ENCODE results near the gene TNNT1.
"Not testable (repeated sequence)": the region's sequence is repeated elsewhere in the genome, so short reads cannot be mapped to it uniquely, and the experiment has no call there.

The TNNT1 gene

GRCh38 chr19:55117663-55118391 is 31.2 kb downstream of the TNNT1 start:
- DNase-seq (ENCODE audit: low read depth in 1 of 2, low spot score in 1 of 2): peak; percentile 96 to 98
- TF ChIP-seq JUND (IDR thresholded peaks at IDR 0.05; ENCODE audit: low read depth): no peak
- in situ Hi-C loops (cut with HindIII; ENCODE audit: low pct_unique_long_range_greater_than_20kb, low sequenced_read_pairs): no loop called here

- DNase-seq (ENCODE audit: low read depth in 1 of 2, low spot score in 1 of 2): no peak
- in situ Hi-C loops (cut with HindIII; ENCODE audit: low pct_unique_long_range_greater_than_20kb, low sequenced_read_pairs): no loop called here
- no peak for TF ChIP-seq JUND (IDR thresholded peaks at IDR 0.05; ENCODE audit: low read depth)
Observed at GRCh38 chr19:55116859-55117662, 31.9 kb downstream of the TNNT1 start, which contains the start of gene PPP1R12C. Gene PPP1R12C (minus strand): TSS chr19:55117637. CDS start chr19:55117543, 94 bp downstream.

- in situ Hi-C loops (cut with HindIII; ENCODE audit: low pct_unique_long_range_greater_than_20kb, low sequenced_read_pairs): no loop called here
- peak in 1 of 2 experiments; percentile 38 for DNase-seq (ENCODE audit: low read depth in 1 of 2, low spot score in 1 of 2)
- no peak for TF ChIP-seq JUND (IDR thresholded peaks at IDR 0.05; ENCODE audit: low read depth)
Observed at GRCh38 chr19:55116232-55116858, 32.7 kb downstream of the TNNT1 start.

GRCh38 chr19:55115446-55116065 is 33.5 kb downstream of the TNNT1 start:
- in situ Hi-C loops (cut with HindIII; ENCODE audit: low pct_unique_long_range_greater_than_20kb, low sequenced_read_pairs): no loop called here
- no peak for TF ChIP-seq JUND (IDR thresholded peaks at IDR 0.05; ENCODE audit: low read depth)
- DNase-seq (ENCODE audit: low read depth in 1 of 2, low spot score in 1 of 2): no peak

GRCh38 chr19:55114566-55115145 is 34.4 kb downstream of the TNNT1 start:
- TF ChIP-seq JUND (IDR thresholded peaks at IDR 0.05; ENCODE audit: low read depth): no peak
- in situ Hi-C loops (cut with HindIII; ENCODE audit: low pct_unique_long_range_greater_than_20kb, low sequenced_read_pairs): no loop called here

GRCh38 chr19:55113570-55114039 is 35.4 kb downstream of the TNNT1 start:
- TF ChIP-seq JUND (IDR thresholded peaks at IDR 0.05; ENCODE audit: low read depth): no peak
- DNase-seq (ENCODE audit: low read depth in 1 of 2, low spot score in 1 of 2): no peak
- in situ Hi-C loops (cut with HindIII; ENCODE audit: low pct_unique_long_range_greater_than_20kb, low sequenced_read_pairs): no loop called here

More at GRCh38 chr19:55114566-55115145, 34.4 kb downstream of the TNNT1 start:
- DNase-seq (ENCODE audit: low read depth in 1 of 2, low spot score in 1 of 2): no peak

- in situ Hi-C loops (cut with HindIII; ENCODE audit: low pct_unique_long_range_greater_than_20kb, low sequenced_read_pairs): no loop called here
- no peak for DNase-seq (ENCODE audit: low read depth in 1 of 2, low spot score in 1 of 2)
- TF ChIP-seq JUND (IDR thresholded peaks at IDR 0.05; ENCODE audit: low read depth): no peak
Observed at GRCh38 chr19:55112777-55113569, 36.0 kb downstream of the TNNT1 start.

- DNase-seq (ENCODE audit: low read depth in 1 of 2, low spot score in 1 of 2): no peak
- in situ Hi-C loops (cut with HindIII; ENCODE audit: low pct_unique_long_range_greater_than_20kb, low sequenced_read_pairs): no loop called here
- TF ChIP-seq JUND (IDR thresholded peaks at IDR 0.05; ENCODE audit: low read depth): no peak
Observed at GRCh38 chr19:55112246-55112776, 36.7 kb downstream of the TNNT1 start.

GRCh38 chr19:55111238-55111831 is 37.7 kb downstream of the TNNT1 start:
- no peak for DNase-seq (ENCODE audit: low read depth in 1 of 2, low spot score in 1 of 2)
- in situ Hi-C loops (cut with HindIII; ENCODE audit: low pct_unique_long_range_greater_than_20kb, low sequenced_read_pairs): no loop called here
- TF ChIP-seq JUND (IDR thresholded peaks at IDR 0.05; ENCODE audit: low read depth): no peak

- in situ Hi-C loops (cut with HindIII; ENCODE audit: low pct_unique_long_range_greater_than_20kb, low sequenced_read_pairs): no loop called here
- DNase-seq (ENCODE audit: low read depth in 1 of 2, low spot score in 1 of 2): no peak
- TF ChIP-seq JUND (IDR thresholded peaks at IDR 0.05; ENCODE audit: low read depth): no peak
Observed at GRCh38 chr19:55109527-55110291, 39.3 kb downstream of the TNNT1 start.

- in situ Hi-C loops (cut with HindIII; ENCODE audit: low pct_unique_long_range_greater_than_20kb, low sequenced_read_pairs): not testable (repeated sequence)
Observed at GRCh38 chr19:55107252-55107651, 41.8 kb downstream of the TNNT1 start.

More at GRCh38 chr19:55107252-55107651, 41.8 kb downstream of the TNNT1 start:
- not testable (repeated sequence) for DNase-seq (ENCODE audit: low read depth in 1 of 2, low spot score in 1 of 2)

Measured in T47D (cell line).